ENCODE results near the gene ANKUB1. TPM values are rescaled to one million over a fixed set of nuclear protein-coding genes. Genes with fewer than 3 reads are reported as not detected.

The ANKUB1 gene
- not detected in 2 replicates for total RNA-seq

GRCh38 chr3:149792452-149793270 is at the start of gene ANKUB1:
TSS of gene ANKUB1 (minus strand) at chr3:149792554. CDS start at chr3:149792366, 188 bp downstream.

GRCh38 chr3:149812606-149813366 is 20.4 kb upstream of the ANKUB1 start, which contains the start of gene RNF13:
TSS of gene RNF13 (plus strand) at chr3:149813215. CDS start at chr3:149846027, 32,812 bp downstream.

DNA sequence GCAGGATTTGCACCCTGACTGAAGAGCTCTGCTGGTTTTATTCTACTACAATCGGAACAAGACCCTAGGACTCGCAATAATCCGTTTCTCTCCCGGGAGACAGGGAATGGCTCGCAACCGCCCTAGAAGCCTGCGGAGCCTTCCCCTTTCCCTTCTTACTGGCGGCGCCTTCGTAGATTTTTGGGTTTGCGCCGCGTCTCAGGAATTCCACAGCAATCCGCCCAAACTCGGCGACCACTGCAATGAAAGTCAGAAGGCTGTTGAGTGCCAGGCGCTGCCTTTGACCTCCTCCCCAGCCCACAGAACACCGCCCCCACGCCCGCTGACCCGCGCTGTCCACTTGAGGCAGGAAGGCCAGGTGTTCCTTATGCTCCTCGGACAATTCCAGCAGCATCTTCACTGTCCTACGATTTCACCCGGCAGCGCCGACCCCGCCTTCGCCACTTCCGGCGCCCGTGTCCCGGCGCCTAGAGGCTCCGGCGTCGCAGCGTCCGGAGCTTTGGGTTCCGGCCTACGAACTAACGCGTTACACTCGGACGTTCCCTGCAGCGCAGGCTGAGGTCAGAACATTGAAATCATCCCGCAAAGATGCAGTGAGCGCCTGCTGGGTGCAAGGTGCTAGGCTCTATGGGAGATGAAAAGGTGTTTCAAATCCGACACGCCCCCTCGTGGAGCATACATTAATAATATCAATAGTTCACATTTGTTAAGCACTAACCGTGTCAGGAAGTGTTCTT is 40.1 kb downstream of the ANKUB1 start, which contains the start of gene COMMD2:
TSS of gene COMMD2 (minus strand) at position 439 of the 737 bp plus-strand sequence. CDS start at position 394, 45 bp downstream.

Other genes starting within 250 kb of the ANKUB1 start
- gene WWTR1, start 134.5 kb downstream of the ANKUB1 start, total RNA-seq: 46.2 and 112 TPM in 2 replicates
- 20.6 and 24.4 TPM in 2 replicates for gene COMMD2, start 40.1 kb downstream of the ANKUB1 start, total RNA-seq
- 33.9 and 62.0 TPM in 2 replicates for gene RNF13, start 20.7 kb upstream of the ANKUB1 start, total RNA-seq
- 95.3 and 128 TPM in 2 replicates for gene PFN2, start 178.3 kb upstream of the ANKUB1 start, total RNA-seq